ENCODE results near the gene DBX1. TPM values are rescaled to one million over a fixed set of nuclear protein-coding genes. Genes with fewer than 3 reads are reported as not detected.
A peak's percentile ranks its signal among the peaks of the same experiment; 100 is the strongest.

DBX1 gene
- total RNA-seq, 2 experiments from 2014 or later: not detected

DNA sequence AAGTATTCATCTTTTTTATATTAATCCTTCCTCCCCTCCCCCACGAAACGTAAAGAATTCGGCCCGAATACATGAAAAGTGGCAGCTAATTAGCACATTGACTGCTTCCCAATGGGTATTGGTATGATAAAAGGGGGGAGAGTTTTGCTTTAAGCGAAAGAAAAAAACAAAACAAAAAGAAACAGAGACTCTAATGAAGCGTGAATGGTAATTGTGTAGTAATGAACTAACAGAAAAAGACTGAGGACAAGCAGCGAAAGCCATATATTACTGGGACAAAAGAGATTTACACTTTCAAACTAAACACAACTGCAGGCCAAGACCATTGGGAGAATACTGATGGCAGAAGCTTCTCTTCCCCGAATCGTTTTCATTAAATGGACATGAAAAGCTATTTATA is 2.5 kb downstream of the DBX1 start:
- Mint-ChIP-seq H3K4me3 (peak overlapping the region; percentile 70), H3K4me1 (ENCODE audit: low read depth) (peaks cover 38% of the 10 kb centered on the region), H3K27ac (no peak overlapping the region), H3K36me3 (ENCODE audit: low read depth) (no peaks in the 10 kb centered on the region), H3K27me3 (ENCODE audit: low read depth) (peaks cover 63% of the 10 kb centered on the region), H3K9me3 (no peaks in the 10 kb centered on the region)
- intact Hi-C loops (cut with micrococcal nuclease): loop anchor here (2.0 to 10.0 kb wide), 6 partner anchors 25 to 917 kb away; partner anchors contain the start of genes E2F8, NAV2, NELL1 and SLC6A5
- DNase-seq: no peak
- CTCF ChIA-PET: interaction anchor here (1.2 kb wide), 1 partner anchor 26 kb away, joined by 3 read pairs; no protein-coding TSS in a partner anchor

DNA sequence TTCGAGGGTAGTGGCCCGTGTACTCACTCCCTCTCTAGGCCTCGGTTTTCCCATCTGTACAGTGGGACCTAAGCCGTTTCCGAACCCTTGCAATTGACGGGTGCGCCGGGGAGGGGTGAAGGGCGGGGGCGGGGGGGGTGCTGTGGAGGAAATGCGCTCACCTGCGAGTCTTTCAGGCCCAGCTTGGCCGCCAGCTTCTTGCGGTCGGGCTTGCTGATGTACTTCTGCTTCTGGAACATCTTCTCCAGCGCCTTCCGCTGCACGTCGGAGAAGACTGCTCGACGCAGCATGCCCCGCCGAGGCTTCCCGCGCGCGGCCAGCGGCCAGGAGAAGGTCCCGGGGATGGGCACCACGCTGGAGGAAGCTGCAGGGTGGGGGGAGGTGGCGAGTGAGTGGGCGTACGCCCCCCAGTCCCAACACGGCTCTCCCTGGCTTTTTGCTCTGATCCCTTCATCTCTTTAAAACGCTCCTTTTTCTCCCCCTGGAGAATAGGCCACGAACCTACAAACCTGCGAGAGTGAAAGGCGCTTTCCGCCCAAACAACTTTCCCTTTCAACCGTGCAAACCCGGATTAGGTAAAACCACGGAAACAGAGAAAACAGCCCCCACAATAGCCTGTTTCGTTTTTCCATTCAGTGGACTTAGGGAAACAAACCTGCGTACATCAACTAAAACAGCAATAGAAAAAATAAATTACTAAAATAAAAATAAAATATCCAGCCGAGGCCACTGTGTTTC is 3.2 kb downstream of the DBX1 start:
- DNase-seq: peak; percentile 62

DNA sequence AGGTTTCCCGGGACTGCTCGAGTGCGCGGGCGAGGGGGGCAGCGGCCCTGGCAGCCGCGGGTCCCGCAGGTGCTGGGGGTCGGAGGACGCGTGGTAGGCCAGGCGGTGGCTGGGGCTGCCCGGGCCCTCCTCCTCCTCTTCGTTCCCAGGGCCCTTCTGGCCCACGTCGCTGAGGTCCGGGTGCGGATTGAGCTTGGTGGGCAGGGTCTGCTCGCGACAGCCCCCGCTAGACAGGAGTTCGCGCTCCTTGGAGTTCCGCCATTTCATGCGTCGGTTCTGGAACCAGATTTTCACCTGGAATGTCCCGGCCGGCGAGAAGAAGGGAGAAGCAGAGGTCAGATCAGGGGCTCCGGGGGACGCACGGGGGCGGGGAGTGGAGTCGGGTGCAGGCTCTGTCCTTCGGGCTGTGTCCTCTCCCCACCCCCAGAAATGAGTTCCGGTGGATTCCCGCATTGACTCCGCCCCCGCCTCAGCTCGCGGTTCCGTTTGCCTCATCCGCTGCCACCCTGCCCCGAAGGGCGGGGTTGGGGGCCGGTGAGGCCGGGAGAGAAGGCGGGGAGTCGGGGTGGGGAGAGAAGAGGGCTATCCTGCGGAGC is 3.9 kb downstream of the DBX1 start:
- Mint-ChIP-seq H3K27me3 (ENCODE audit: low read depth) (peaks cover 54% of the 10 kb centered on the region), H3K36me3 (ENCODE audit: low read depth) (no peaks in the 10 kb centered on the region), H3K4me3 (peak overlapping the region; percentile 70), H3K9me3 (no peaks in the 10 kb centered on the region), H3K27ac (no peak overlapping the region), H3K4me1 (ENCODE audit: low read depth) (peaks cover 29% of the 10 kb centered on the region)
- CTCF ChIA-PET: interaction anchor here (1.2 kb wide), 1 partner anchor 25 kb away, joined by 3 read pairs; no protein-coding TSS in a partner anchor
- DNase-seq: peak; percentile 76
- intact Hi-C loops (cut with micrococcal nuclease): loop anchor here (1.0 to 10.0 kb wide), 6 partner anchors 24 to 916 kb away; partner anchors contain the start of genes E2F8, NAV2, NELL1 and PRMT3

More for the DNA sequence above, 3.2 kb downstream of the DBX1 start:
- H3K27ac Mint-ChIP-seq: no peak overlapping the region
- peaks cover 56% of the 10 kb centered on the region for H3K27me3 Mint-ChIP-seq (ENCODE audit: low read depth)
- no peaks in the 10 kb centered on the region for H3K9me3 Mint-ChIP-seq
- intact Hi-C loops (cut with micrococcal nuclease): loop anchor here (1.0 to 10.0 kb wide), 6 partner anchors 24 to 916 kb away; partner anchors contain the start of genes E2F8, NAV2, NELL1 and PRMT3
- H3K4me3 Mint-ChIP-seq: peak overlapping the region; percentile 70
- CTCF ChIA-PET: interaction anchor here (1.2 kb wide), 1 partner anchor 25 kb away, joined by 3 read pairs; no protein-coding TSS in a partner anchor
- peaks cover 34% of the 10 kb centered on the region for H3K4me1 Mint-ChIP-seq (ENCODE audit: low read depth)
- no peaks in the 10 kb centered on the region for H3K36me3 Mint-ChIP-seq (ENCODE audit: low read depth)

DNA sequence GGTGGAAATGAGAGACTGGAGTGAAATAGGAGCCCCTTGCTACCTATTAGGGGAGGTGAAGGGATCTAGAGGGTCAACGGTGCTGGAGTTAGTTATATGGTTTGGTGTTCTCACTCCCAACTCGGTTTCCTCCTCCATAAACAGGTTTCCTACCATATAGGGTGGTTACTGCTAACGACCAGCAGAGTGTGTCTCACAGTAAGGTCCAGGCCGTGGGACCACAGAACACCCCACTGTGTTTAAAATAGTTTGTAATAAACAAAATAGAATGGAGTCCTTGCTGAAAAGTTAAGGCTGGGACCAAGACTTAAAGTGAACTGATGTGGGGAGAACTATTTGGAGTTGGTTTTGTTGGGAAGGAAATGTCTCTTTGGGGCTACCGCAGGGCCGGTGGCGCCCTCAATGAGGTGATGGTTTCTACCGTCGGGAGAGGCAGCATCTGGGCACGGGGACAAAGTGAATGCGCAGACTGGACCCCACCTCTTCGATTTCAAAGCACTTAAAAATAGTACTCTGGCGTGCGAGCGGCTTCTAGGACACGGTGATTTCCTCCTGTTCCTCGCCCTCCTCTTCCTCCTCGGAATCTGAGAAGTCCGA is 4.5 kb downstream of the DBX1 start:
- Mint-ChIP-seq H3K4me1 (ENCODE audit: low read depth) (peaks cover 27% of the 10 kb centered on the region), H3K27me3 (ENCODE audit: low read depth) (peaks cover 50% of the 10 kb centered on the region), H3K27ac (no peak overlapping the region), H3K9me3 (no peaks in the 10 kb centered on the region), H3K36me3 (ENCODE audit: low read depth) (no peaks in the 10 kb centered on the region), H3K4me3 (peak overlapping the region; percentile 70)
- no peak for DNase-seq
- intact Hi-C loops (cut with micrococcal nuclease): loop anchor here (1.0 to 10.0 kb wide), 6 partner anchors 23 to 915 kb away; partner anchors contain the start of genes E2F8, NAV2, NELL1 and PRMT3
- CTCF ChIA-PET: interaction anchor here (0.9 to 1.9 kb wide), 4 partner anchors 23 to 200 kb away, joined by 3 to 9 read pairs (median 6); no protein-coding TSS in a partner anchor

DNA sequence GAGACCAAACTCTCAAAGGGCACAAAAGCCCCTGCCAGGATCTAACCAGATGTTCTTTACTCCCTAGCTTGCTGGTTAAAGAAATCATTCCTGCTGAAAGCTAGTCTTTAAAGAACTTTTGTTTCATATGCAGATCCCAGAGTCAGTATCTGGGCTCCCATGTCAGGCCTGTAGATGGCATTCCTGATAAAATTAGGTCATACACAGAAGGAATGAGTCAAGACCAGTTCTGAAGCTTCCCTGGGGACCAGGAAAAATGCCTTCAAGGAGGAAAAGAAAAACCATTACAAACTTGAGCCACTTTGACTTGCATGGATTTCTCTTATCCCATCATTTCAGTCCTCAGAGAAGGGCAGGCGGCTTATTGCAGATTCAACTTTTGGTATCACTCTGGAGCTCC is 5.9 kb downstream of the DBX1 start:
- H3K36me3 Mint-ChIP-seq (ENCODE audit: low read depth): no peaks in the 10 kb centered on the region
- H3K27ac Mint-ChIP-seq: no peak overlapping the region
- H3K27me3 Mint-ChIP-seq (ENCODE audit: low read depth): peaks cover 40% of the 10 kb centered on the region
- H3K9me3 Mint-ChIP-seq: no peaks in the 10 kb centered on the region
- H3K4me3 Mint-ChIP-seq: no peak overlapping the region
- intact Hi-C loops (cut with micrococcal nuclease): loop anchor here (10.0 kb wide), 1 partner anchor 510 kb away; the partner anchor contains the start of gene NELL1
- CTCF ChIA-PET: interaction anchor here (1.0 to 1.9 kb wide), 5 partner anchors 19 to 201 kb away, joined by 3 to 9 read pairs (median 3); no protein-coding TSS in a partner anchor
- H3K4me1 Mint-ChIP-seq (ENCODE audit: low read depth): peaks cover 24% of the 10 kb centered on the region
- DNase-seq: no peak

DNA sequence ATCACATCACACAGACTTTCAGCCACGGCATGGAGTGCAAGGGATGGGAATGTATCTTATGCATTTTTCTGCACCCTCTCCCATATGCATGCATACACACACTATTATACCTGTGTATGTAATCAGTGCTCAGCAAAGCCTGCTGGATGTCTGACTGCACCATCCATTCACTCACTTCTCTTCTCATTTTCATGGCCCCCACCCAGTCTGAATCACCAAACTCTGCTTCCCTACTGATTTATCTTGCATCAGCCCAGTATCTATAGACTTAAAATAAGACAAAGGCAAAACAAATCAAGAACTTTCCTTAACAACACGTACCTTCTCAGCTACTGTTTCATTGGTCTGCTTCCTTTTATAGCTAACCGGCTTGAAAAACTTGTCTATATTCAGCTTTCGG is 21.6 kb downstream of the DBX1 start:
- Mint-ChIP-seq H3K4me1 (ENCODE audit: low read depth) (no peaks in the 10 kb centered on the region), H3K9me3 (peaks cover 3% of the 10 kb centered on the region), H3K4me3 (no peak overlapping the region), H3K36me3 (ENCODE audit: low read depth) (no peaks in the 10 kb centered on the region), H3K27ac (no peak overlapping the region), H3K27me3 (ENCODE audit: low read depth) (peaks cover 44% of the 10 kb centered on the region)
- DNase-seq: no peak
- CTCF ChIA-PET: no interaction called here
- intact Hi-C loops (cut with micrococcal nuclease): loop anchor here (10.0 kb wide), 1 partner anchor 574 kb away; no protein-coding TSS in a partner anchor

DNA sequence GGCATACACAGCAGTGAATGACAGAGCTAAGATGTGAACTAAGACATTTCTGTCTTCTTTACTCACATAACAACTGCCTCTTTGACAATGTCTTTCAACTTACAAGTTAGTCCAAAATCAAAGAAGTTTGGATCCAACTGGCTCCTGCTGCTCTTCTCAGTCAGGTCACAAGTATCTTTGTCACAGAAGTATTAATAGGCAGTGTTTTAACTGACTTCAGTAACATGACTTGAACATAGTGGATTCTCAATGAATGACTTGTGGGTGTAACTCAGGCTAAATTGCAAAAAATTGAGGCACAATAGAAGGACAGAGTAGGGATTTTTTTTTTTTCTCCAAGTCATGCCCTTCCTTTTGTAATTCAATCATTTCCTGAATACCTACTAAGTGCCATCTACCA is 22.6 kb downstream of the DBX1 start:
- CTCF ChIA-PET: interaction anchor here (0.8 to 1.8 kb wide), 3 partner anchors 9 to 12 kb away, joined by 3 to 7 read pairs (median 4); no protein-coding TSS in a partner anchor
- intact Hi-C loops (cut with micrococcal nuclease): loop anchor here (10.0 kb wide), 1 partner anchor 573 kb away; no protein-coding TSS in a partner anchor
- no peak for DNase-seq
- Mint-ChIP-seq H3K9me3 (peaks cover 3% of the 10 kb centered on the region), H3K4me1 (ENCODE audit: low read depth) (no peaks in the 10 kb centered on the region), H3K27me3 (ENCODE audit: low read depth) (peaks cover 44% of the 10 kb centered on the region), H3K4me3 (no peak overlapping the region), H3K36me3 (ENCODE audit: low read depth) (no peaks in the 10 kb centered on the region), H3K27ac (no peak overlapping the region)

DNA sequence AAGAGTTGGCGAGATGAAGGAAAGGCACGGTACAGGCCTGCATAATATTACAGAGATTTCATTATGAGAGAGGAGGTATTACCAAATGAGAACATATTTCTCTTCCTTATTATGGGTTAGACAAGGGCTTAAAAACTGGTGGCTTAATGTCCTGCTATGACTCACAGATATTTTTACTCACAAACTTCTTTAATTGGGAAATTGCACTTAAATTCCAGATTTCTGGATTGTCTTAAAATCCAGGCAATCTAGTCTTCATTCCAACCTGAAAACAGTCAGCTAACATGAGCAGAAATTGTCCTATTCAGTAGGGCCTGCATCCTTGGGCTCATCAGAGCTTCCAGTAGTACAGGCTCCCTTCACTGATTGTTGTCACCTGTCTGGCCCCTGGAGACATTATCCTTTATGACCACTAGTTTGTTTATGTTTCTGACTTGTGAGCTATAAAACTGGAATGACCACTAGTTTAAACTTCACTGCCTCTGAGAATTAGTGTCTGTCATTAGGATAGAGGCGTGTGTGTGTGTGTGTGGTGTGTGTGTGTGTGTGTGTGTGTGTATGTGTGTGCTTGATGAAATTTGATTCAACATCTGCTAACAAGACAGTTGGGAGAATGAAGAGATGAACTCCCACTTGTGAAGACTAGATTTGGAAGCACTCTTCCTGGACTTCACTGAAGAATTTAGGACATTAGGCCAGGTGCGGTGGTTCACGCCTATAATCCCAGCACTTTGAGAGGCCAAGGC is 25.1 kb downstream of the DBX1 start:
- Mint-ChIP-seq H3K4me1 (ENCODE audit: low read depth) (peaks cover 11% of the 10 kb centered on the region), H3K9me3 (no peaks in the 10 kb centered on the region), H3K27ac (no peak overlapping the region), H3K36me3 (ENCODE audit: low read depth) (no peaks in the 10 kb centered on the region), H3K4me3 (no peak overlapping the region), H3K27me3 (ENCODE audit: low read depth) (peaks cover 42% of the 10 kb centered on the region)
- DNase-seq: no peak
- CTCF ChIA-PET: interaction anchor here (0.6 kb wide), 1 partner anchor 20 kb away, joined by 3 read pairs; no protein-coding TSS in a partner anchor
- intact Hi-C loops (cut with micrococcal nuclease): loop anchor here (5.0 to 10.0 kb wide), 2 partner anchors 198 to 570 kb away; no protein-coding TSS in a partner anchor

DNA sequence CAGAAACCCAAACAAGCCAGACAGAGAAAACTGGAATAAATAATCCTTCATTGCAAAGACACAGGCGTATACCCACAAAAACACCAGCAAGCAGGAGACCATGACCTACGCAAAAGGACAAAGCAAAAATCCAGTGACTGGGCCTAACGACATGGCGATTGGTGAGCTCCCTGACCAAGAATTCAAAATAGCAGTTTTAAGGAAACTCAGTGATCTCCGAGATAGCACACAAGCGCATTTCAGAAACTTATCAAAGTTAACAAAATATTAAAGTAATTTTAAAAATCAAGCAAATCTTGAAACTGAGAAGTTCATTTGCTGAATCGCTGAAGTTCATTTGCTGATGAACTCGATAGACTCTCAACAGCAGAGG is 27.6 kb downstream of the DBX1 start:
- Mint-ChIP-seq H3K4me1 (ENCODE audit: low read depth) (peaks cover 11% of the 10 kb centered on the region), H3K36me3 (ENCODE audit: low read depth) (no peaks in the 10 kb centered on the region), H3K9me3 (no peaks in the 10 kb centered on the region), H3K4me3 (peak overlapping the region; percentile 70), H3K27me3 (ENCODE audit: low read depth) (peaks cover 32% of the 10 kb centered on the region), H3K27ac (no peak overlapping the region)
- CTCF ChIA-PET: interaction anchor here (0.5 to 2.9 kb wide), 27 partner anchors 8 to 234 kb away, joined by 3 to 19 read pairs (median 4); no protein-coding TSS in a partner anchor
- DNase-seq: no peak
- intact Hi-C loops (cut with micrococcal nuclease): loop anchor here (1.0 to 10.0 kb wide), 6 partner anchors 24 to 568 kb away; no protein-coding TSS in a partner anchor

DNA sequence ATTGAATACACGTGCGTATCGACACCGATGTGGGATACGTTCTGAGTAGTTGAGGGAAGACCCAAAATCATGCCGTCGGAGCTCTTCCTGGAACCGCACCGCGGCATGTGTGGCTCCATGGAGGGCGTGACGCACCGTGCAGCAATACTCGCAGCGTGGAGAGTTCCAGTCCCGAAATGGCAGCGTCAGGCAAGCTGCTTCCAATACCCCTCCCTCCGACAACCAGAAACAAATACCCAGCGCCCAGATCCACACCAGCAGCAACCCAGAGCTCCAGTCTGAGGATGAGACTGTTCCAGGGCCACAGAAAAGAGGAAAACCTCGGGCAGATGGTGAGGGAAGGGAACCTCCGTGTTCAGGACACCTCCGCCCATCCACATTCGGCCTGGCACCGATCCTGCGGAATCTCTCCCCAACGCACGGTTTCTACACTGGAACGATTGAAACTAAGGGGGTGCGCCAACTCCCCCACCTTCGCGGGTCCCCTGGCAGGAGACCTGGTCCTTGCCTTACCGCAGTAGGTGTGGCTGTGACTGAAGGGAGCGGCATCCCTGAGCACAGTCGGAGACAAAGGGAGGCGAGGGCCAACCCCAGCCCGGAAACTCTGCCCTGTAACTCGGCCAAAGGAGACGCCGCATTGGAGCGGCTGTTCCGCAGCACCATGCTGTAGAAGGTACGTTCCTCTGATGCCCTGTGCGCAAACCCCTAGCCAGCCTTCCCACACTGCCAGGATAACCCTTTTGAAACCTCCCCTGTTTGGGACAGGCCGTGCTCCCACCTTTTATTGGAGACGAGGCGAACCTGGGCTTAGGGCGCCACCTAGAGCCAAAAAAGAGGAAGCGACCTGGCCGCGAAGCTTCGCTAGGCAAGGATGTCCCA is 28.2 kb downstream of the DBX1 start:
- H3K27ac Mint-ChIP-seq: no peak overlapping the region
- CTCF ChIA-PET: interaction anchor here (0.6 to 2.9 kb wide), 28 partner anchors 8 to 235 kb away, joined by 3 to 19 read pairs (median 4); no protein-coding TSS in a partner anchor
- intact Hi-C loops (cut with micrococcal nuclease): loop anchor here (1.0 to 10.0 kb wide), 6 partner anchors 25 to 567 kb away; no protein-coding TSS in a partner anchor
- peaks cover 32% of the 10 kb centered on the region for H3K27me3 Mint-ChIP-seq (ENCODE audit: low read depth)
- peaks cover 11% of the 10 kb centered on the region for H3K4me1 Mint-ChIP-seq (ENCODE audit: low read depth)
- no peaks in the 10 kb centered on the region for H3K9me3 Mint-ChIP-seq
- H3K36me3 Mint-ChIP-seq (ENCODE audit: low read depth): no peaks in the 10 kb centered on the region
- H3K4me3 Mint-ChIP-seq: peak overlapping the region; percentile 70
- peak; percentile 66 for DNase-seq

Measured in activated naive CD4-positive, alpha-beta T cell treated with anti-CD3 and anti-CD28 coated beads for 36 hours (primary cell).